Mesothelial cell of epicardium (in vitro differentiated cells): ENCODE results near the gene ZNF503. TPM values are rescaled to one million over a fixed set of nuclear protein-coding genes. Genes with fewer than 3 reads are reported as not detected.

Experiments used
- DNase-seq, 2 experiments: peaks; one replicate each; pipeline ENCODE4 v3.0.0; 2021; ENCODE audit warnings: low spot score in 2 of 2; ENCODE audit not compliant: unreplicated experiment in 2 of 2
- H3K27ac Mint-ChIP-seq: 2 replicates; pipeline ENCODE4 v1.8.0; 2021; ENCODE audit warnings: mixed read lengths
- H3K27me3 Mint-ChIP-seq: 2 replicates; pipeline ENCODE4 v1.8.0; 2021; ENCODE audit warnings: low read depth, mixed read lengths
- H3K36me3 Mint-ChIP-seq: 2 replicates; pipeline ENCODE4 v1.8.0; 2021; ENCODE audit warnings: mixed read lengths
- H3K4me1 Mint-ChIP-seq: 2 replicates; pipeline ENCODE4 v1.8.0; 2021; ENCODE audit warnings: mixed read lengths
- H3K4me3 Mint-ChIP-seq: 2 replicates; pipeline ENCODE4 v1.8.0; 2021; ENCODE audit warnings: mild to moderate bottlenecking, moderate library complexity, mixed read lengths
- H3K9me3 Mint-ChIP-seq: 2 replicates; pipeline ENCODE4 v1.8.0; 2021; ENCODE audit warnings: mixed read lengths
- total RNA-seq: library from RNA; stranded (reverse); gene quantifications from 3 replicates; pipeline ENCODE4 v1.2.1, GENCODE V29; 2021
- TF ChIP-seq, protein P1 (sequence below): fragments of 200-600 bp; sonication (generic); IDR thresholded peaks from one replicate; pipeline ENCODE4 v1.5.0; 2021; ENCODE audit warnings: antibody characterized with exemption; ENCODE audit not compliant: unreplicated experiment

ZNF503 gene
- 58.0 to 59.9 TPM (median 58.3 TPM) in 3 replicates for total RNA-seq

GRCh38 chr10:75401569-75402485 is at the start of gene ZNF503:
TSS of gene ZNF503 (minus strand) at chr10:75401764. CDS start at chr10:75401419, 345 bp downstream.
- TF ChIP-seq, protein P1, sequence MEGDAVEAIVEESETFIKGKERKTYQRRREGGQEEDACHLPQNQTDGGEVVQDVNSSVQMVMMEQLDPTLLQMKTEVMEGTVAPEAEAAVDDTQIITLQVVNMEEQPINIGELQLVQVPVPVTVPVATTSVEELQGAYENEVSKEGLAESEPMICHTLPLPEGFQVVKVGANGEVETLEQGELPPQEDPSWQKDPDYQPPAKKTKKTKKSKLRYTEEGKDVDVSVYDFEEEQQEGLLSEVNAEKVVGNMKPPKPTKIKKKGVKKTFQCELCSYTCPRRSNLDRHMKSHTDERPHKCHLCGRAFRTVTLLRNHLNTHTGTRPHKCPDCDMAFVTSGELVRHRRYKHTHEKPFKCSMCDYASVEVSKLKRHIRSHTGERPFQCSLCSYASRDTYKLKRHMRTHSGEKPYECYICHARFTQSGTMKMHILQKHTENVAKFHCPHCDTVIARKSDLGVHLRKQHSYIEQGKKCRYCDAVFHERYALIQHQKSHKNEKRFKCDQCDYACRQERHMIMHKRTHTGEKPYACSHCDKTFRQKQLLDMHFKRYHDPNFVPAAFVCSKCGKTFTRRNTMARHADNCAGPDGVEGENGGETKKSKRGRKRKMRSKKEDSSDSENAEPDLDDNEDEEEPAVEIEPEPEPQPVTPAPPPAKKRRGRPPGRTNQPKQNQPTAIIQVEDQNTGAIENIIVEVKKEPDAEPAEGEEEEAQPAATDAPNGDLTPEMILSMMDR: peak; percentile 9
- Mint-ChIP-seq H3K27ac (peak within 1 kb of the TSS; percentile 97), H3K4me1 (peaks cover 32% of the 10 kb centered on the region), H3K9me3 (no peaks in the 10 kb centered on the region), H3K4me3 (peak within 1 kb of the TSS; percentile 80), H3K27me3 (no peaks in the 10 kb centered on the region), H3K36me3 (peaks cover 6% of the 10 kb centered on the region)
- DNase-seq: peak; percentile 95 to 96

GRCh38 chr10:75450644-75451640 is 49.4 kb upstream of the ZNF503 start:
- H3K27ac Mint-ChIP-seq: no peak overlapping the region
- TF ChIP-seq, protein P1: no peak
- H3K9me3 Mint-ChIP-seq: peaks cover 11% of the 10 kb centered on the region
- peaks cover 4% of the 10 kb centered on the region for H3K36me3 Mint-ChIP-seq
- peaks cover 41% of the 10 kb centered on the region for H3K4me1 Mint-ChIP-seq
- no peak overlapping the region for H3K4me3 Mint-ChIP-seq
- peaks cover 93% of the 10 kb centered on the region for H3K27me3 Mint-ChIP-seq
- peak in 1 of 2 experiments; percentile 26 for DNase-seq

DNA sequence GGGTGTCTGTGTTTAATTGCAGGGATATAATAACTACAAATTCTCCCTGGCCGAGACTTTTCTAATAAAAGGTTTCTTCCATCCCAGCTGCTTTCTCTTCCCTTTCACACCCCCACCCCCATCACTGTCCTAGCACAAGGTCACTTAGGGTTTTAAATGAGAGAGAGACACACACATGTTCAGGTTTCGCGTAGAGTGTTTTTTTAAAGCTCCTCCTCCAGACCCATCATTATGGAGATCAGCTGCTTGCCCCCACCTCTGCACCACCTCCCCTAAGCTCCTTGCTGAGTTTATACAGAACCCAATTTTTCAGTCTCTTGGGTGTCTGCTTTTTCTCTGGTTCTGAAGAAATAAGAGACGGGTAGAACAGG is 48.5 kb upstream of the ZNF503 start:
- TF ChIP-seq, protein P1: no peak
- Mint-ChIP-seq H3K4me3 (no peak overlapping the region), H3K27ac (no peak overlapping the region), H3K27me3 (peaks cover 85% of the 10 kb centered on the region), H3K4me1 (peaks cover 41% of the 10 kb centered on the region), H3K9me3 (peaks cover 15% of the 10 kb centered on the region), H3K36me3 (peaks cover 4% of the 10 kb centered on the region)
- peak in 1 of 2 experiments; percentile 3 for DNase-seq

GRCh38 chr10:75449382-75450074 is 48.0 kb upstream of the ZNF503 start:
- H3K9me3 Mint-ChIP-seq: peaks cover 15% of the 10 kb centered on the region
- H3K27ac Mint-ChIP-seq: no peak overlapping the region
- no peak overlapping the region for H3K4me3 Mint-ChIP-seq
- peaks cover 4% of the 10 kb centered on the region for H3K36me3 Mint-ChIP-seq
- TF ChIP-seq, protein P1: no peak
- peaks cover 41% of the 10 kb centered on the region for H3K4me1 Mint-ChIP-seq
- peak in 1 of 2 experiments; percentile 29 for DNase-seq
- H3K27me3 Mint-ChIP-seq: peaks cover 80% of the 10 kb centered on the region

DNA sequence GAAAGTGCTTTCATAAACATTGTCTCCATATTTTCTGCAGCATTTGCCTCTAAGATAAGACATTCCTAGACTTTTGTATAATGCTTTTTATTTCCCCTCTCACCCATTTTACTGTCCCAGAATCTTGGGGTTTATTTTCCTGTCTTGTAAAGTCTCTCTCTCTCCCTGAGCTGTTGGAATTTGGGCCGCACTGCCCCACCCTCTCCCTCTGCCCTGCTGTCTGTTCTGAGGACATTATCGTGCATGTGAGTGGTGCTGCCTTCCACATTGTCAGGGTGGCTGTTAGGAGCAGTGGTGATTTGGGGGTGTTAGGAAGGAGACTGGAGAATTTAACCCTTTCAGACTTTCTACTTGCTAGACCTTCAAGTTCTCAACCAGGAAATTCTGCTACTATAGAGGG is 46.6 kb upstream of the ZNF503 start:
- Mint-ChIP-seq H3K4me1 (peaks cover 41% of the 10 kb centered on the region), H3K36me3 (peaks cover 6% of the 10 kb centered on the region), H3K9me3 (peaks cover 26% of the 10 kb centered on the region), H3K27me3 (peaks cover 66% of the 10 kb centered on the region), H3K27ac (no peak overlapping the region), H3K4me3 (no peak overlapping the region)
- DNase-seq: peak in 1 of 2 experiments; percentile 34
- TF ChIP-seq, protein P1: no peak
